Left lobe of liver (tissue), 2 donors: ENCODE results near the gene FAM181B. TPM values are rescaled to one million over a fixed set of nuclear protein-coding genes. Genes with fewer than 3 reads are reported as not detected.
A peak's percentile ranks its signal among the peaks of the same experiment; 100 is the strongest.

Experiments
- ATAC-seq: fragments of 200-7000 bp; cut with Tn5 transposase; one replicate; pipeline ENCODE4 v1.9.1; 2020; ENCODE audit warnings: mild to moderate bottlenecking, moderate library complexity
- DNase-seq: peaks from one replicate; pipeline ENCODE4 v3.0.0-alpha.2; 2020; ENCODE audit warnings: low spot score
- total RNA-seq: library from RNA; stranded (reverse); gene quantifications from one replicate; pipeline ENCODE4 v1.2.1, GENCODE V29; 2021
- donor health status: DM: no; HTN: no; CAD: no; lungs with moderate emphysema.
- donor health status: DM: no; HTN: yes; CAD: no.

The FAM181B gene
- total RNA-seq, 1 donor from 2014 or later = not detected

DNA sequence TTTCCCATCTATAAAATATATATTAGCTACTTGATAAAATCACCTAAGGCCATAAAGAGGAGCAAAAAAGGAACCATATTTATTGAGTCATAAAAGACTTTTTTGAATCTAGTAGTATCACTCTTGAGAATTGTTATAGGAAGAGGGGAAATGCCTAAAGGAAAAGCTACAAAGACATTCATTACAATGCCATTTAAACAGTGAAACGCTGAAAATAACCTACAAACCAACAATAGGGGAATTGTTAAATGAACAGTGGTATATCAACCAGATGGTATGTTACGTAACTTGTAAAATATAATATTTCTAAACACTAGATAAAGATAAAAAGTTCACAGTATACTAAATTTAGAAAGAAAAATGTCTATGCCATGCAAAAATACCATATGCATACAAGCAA, 47.5 kb downstream of the FAM181B start:
- ATAC-seq (no peak), DNase-seq (no peak)

GRCh38 chr11:82683029-82683428, 50.6 kb downstream of the FAM181B start:
- DNase-seq = no peak
- no peak for ATAC-seq

DNA sequence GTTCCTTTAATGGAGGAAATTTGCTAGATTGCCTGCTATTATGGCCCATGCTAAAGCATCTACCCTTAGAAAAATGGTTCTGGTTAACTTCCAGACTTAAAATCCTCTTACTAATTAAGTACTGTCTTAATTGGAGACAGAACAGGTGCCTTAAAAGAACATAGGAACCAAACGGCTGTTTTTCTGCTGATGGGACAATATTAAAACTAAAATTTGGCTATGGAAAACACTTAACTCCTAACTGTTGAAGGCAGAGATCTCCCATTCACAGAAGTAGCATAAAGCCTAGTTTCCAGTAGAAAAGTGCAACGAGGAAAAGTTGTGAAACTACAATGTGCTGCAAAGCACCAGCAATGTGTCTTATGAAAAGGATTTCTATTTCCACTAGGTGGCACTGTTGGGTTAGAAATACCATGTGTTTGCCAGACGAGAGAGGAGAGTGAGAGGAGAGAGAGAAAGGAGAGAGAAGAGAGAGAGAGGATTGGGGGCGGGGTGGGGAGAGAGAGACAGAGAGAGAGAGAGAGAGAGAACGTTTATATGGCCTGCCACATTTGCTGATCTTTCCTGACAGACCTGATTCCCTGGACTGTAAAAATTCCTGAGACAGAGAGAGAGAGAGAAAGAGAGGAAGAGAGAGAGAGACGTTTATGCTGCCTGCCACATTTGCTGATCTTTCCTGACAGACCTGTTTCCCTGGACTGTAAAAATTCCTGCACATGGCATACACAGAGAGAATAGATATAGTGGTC, 51.5 kb downstream of the FAM181B start:
- peak; percentile 98 for ATAC-seq
- DNase-seq = no peak

- ATAC-seq (no peak), DNase-seq (no peak)
These were observed 53.4 kb downstream of the FAM181B start for GRCh38 chr11:82680252-82680651.

Other genes with a start within 250 kb of the FAM181B start
- 41.4 TPM for gene PRCP, start 166.6 kb upstream of the FAM181B start, total RNA-seq
- gene DDIAS, start 167.9 kb upstream of the FAM181B start, total RNA-seq = 0.75 TPM